Measurements from ENCODE around the gene PRC1.

- TF ChIP-seq EZH2 (optimal IDR thresholded peaks at IDR 0.05; ENCODE audit: low read depth, low read length) (no peak), CTCF (IDR thresholded peaks at IDR 0.05; ENCODE audit: low read length) (peak; percentile 95)
Measured at GRCh38 chr15:90934256-90934948, 59.9 kb downstream of the PRC1 start.
